Measurements from ENCODE around the gene DENND5B. TPM values are rescaled to one million over a fixed set of nuclear protein-coding genes. Genes with fewer than 3 reads are reported as not detected.
A peak's percentile ranks its signal among the peaks of the same experiment; 100 is the strongest.

The DENND5B gene
- total and polyA plus RNA-seq, 2 of the 4 experiments (the other 2 are of a cell fraction): 5.5 to 13.4 TPM

DNA sequence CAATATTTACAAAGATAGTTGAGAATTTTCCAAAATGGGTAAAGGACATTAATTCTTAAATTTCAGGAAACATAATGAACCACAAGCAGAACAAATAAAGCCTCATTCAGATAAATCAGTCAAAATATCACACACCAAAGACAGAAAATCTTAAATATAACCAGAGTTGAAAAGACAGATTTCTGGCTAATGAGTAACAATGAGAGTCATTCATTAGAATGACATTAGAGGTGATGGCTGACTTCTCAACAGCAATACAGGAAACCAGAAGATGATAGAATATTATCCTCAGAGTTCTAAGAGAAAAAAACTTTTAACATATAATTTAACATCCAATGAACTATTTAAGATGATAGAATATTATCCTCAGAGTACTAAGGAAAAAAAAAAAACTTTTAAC, 124.2 kb downstream of the DENND5B start:
- Histone ChIP-seq H3K36me3 (ENCODE audit: control insufficient read depth, insufficient read depth, low read length) (no peaks in the 10 kb centered on the region; the same call in 1 of the 2 replicates), H3K4me1 (ENCODE audit: control insufficient read depth, insufficient read depth, low read length) (peaks cover 2% of the 10 kb centered on the region; the same call in 1 of the 2 replicates), H4K91ac (ENCODE audit: insufficient read depth, low read depth, low read length) (no peak overlapping the region), H2BK15ac (ENCODE audit: low read depth, low read length) (no peak overlapping the region), H3K9me1 (ENCODE audit: insufficient read depth, low read length) (no peaks in the 10 kb centered on the region), H2AK9ac (replicated peaks; ENCODE audit: low read depth, low read length, poor library complexity) (no peak overlapping the region), H2BK120ac (ENCODE audit: low read depth, low read length) (no peak overlapping the region), H3K56ac (ENCODE audit: extremely low read depth, insufficient read depth, low read length) (no peak overlapping the region), H2AK5ac (ENCODE audit: low read depth, low read length) (no peak overlapping the region), H2AFZ (replicated peaks; ENCODE audit: low read length, poor library complexity) (no peak overlapping the region), H3K79me1 (ENCODE audit: low read depth in 1 of 2, low read length in 2 of 2) (peaks cover 0 to 4% of the 10 kb centered on the region in 2 experiments; a peak in 2 of 4 replicates), H2BK5ac (ENCODE audit: low read depth, low read length, poor library complexity, severe bottlenecking) (no peak overlapping the region), H3K27me3 (ENCODE audit: control insufficient read depth, insufficient read depth, low read length) (no peaks in the 10 kb centered on the region), H2BK20ac (ENCODE audit: low read depth, low read length) (no peak overlapping the region), H3K4me2 (ENCODE audit: low read depth, low read length) (no peak overlapping the region), H4K20me1 (ENCODE audit: insufficient read depth, low read length) (no peaks in the 10 kb centered on the region), H3K9me3 (ENCODE audit: control insufficient read depth, insufficient read depth, low read length) (no peaks in the 10 kb centered on the region), H3K27ac (ENCODE audit: insufficient read depth, low read length) (no peak overlapping the region), H3K18ac (ENCODE audit: low read depth, low read length) (no peak overlapping the region), H3K4ac (ENCODE audit: low read depth, low read length) (no peak overlapping the region), H4K8ac (ENCODE audit: low read depth in 2 of 2, low read length in 2 of 2) (no peak overlapping the region), H4K5ac (ENCODE audit: low read depth, low read length) (no peak overlapping the region), H3K14ac (replicated peaks; ENCODE audit: low read depth, low read length) (no peak overlapping the region), H3K9ac (ENCODE audit: low read depth, low read length) (no peak overlapping the region), H3K4me3 (ENCODE audit: insufficient read depth, low read depth, low read length) (no peak overlapping the region), H3K23ac (ENCODE audit: low read depth, low read length) (no peak overlapping the region)
- CTCF ChIA-PET: interaction anchor here (0.6 kb wide), 2 partner anchors 14 to 19 kb away, joined by 3 read pairs; no protein-coding TSS in a partner anchor
- BruUV-seq (replicated peaks): no TSS peak
- ATAC-seq (ENCODE audit: low read depth): no peak
- POLR2A ChIA-PET (ENCODE audit: unreplicated experiment): no interaction called here
- in situ Hi-C loops (cut with MboI; ENCODE audit: low sequenced_read_pairs): no loop called here
- no peak for TF ChIP-seq FOS (IDR thresholded peaks at IDR 0.05; ENCODE audit: low read depth, low read length)
- TF ChIP-seq, protein P1, sequence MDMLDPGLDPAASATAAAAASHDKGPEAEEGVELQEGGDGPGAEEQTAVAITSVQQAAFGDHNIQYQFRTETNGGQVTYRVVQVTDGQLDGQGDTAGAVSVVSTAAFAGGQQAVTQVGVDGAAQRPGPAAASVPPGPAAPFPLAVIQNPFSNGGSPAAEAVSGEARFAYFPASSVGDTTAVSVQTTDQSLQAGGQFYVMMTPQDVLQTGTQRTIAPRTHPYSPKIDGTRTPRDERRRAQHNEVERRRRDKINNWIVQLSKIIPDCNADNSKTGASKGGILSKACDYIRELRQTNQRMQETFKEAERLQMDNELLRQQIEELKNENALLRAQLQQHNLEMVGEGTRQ (IDR thresholded peaks at IDR 0.05; ENCODE audit: low read depth, low read length): no peak
- DNase-seq: peak; percentile 37
- intact Hi-C loops (cut with micrococcal nuclease): no loop called here
- dilution Hi-C loops (cut with HindIII; ENCODE audit: low sequenced_read_pairs, unreplicated experiment): no loop called here

Measured in IMR-90 (cell line).